HG03025 (cell line): ENCODE data around the gene TMEM236.

Experiments used
- ATAC-seq: cut with Tn5 transposase; IDR thresholded peaks from one replicate; pipeline ENCODE4 v1.9.1; 2021; ENCODE audit warnings: mild to moderate bottlenecking, moderate library complexity; ENCODE audit not compliant: unreplicated experiment, low FRiP score

TMEM236 gene

GRCh38 chr10:17814973-17815372, 63.0 kb downstream of the TMEM236 start:
- no peak for ATAC-seq

- no peak for ATAC-seq
These were observed 64.2 kb downstream of the TMEM236 start for GRCh38 chr10:17816199-17816598.

GRCh38 chr10:17817316-17817715, 65.3 kb downstream of the TMEM236 start:
- no peak for ATAC-seq

- ATAC-seq, result no peak
These were observed 65.8 kb downstream of the TMEM236 start for GRCh38 chr10:17817790-17818189.

GRCh38 chr10:17819836-17820235, 67.8 kb downstream of the TMEM236 start:
- no peak for ATAC-seq

- ATAC-seq, result no peak
These were observed 68.9 kb downstream of the TMEM236 start for GRCh38 chr10:17820943-17821342.

- ATAC-seq, result no peak
These were observed 69.9 kb downstream of the TMEM236 start for GRCh38 chr10:17821893-17822292.

GRCh38 chr10:17831341-17831740, 79.3 kb downstream of the TMEM236 start:
- ATAC-seq, result no peak

GRCh38 chr10:17831896-17832295, 79.9 kb downstream of the TMEM236 start:
- ATAC-seq, result no peak

- ATAC-seq, result no peak
These were observed 81.7 kb downstream of the TMEM236 start for GRCh38 chr10:17833656-17834055.

- ATAC-seq, result no peak
These were observed 83.7 kb downstream of the TMEM236 start for GRCh38 chr10:17835688-17836087.

GRCh38 chr10:17836942-17837341, 84.9 kb downstream of the TMEM236 start:
- ATAC-seq, result no peak

- no peak for ATAC-seq
These were observed 86.2 kb downstream of the TMEM236 start for GRCh38 chr10:17838080-17838648.

- ATAC-seq, result no peak
These were observed 89.0 kb downstream of the TMEM236 start for GRCh38 chr10:17841050-17841449.

- no peak for ATAC-seq
These were observed 90.6 kb downstream of the TMEM236 start for GRCh38 chr10:17842641-17843040.

GRCh38 chr10:17847585-17848296, 95.7 kb downstream of the TMEM236 start:
- no peak for ATAC-seq

- ATAC-seq, result no peak
These were observed 96.6 kb downstream of the TMEM236 start for GRCh38 chr10:17848646-17849045.
